Measurements from ENCODE around the gene ASPN.
"Not testable (repeated sequence)": the region's sequence is repeated elsewhere in the genome, so short reads cannot be mapped to it uniquely, and the experiment has no call there.

The ASPN gene

GRCh38 chr9:92414566-92414965 lies 67.7 kb downstream of the ASPN start:
- H3K9me2 ChIP-seq (ENCODE audit: low read depth, low read length), result no peaks in the 10 kb centered on the region
- TF ChIP-seq EZH2 (IDR thresholded peaks at IDR 0.05; ENCODE audit: borderline replicate concordance, low read length) (no peak), CTCF (IDR thresholded peaks at IDR 0.05; ENCODE audit: low read length) (no peak)
- no peaks in the 10 kb centered on the region for H3F3A ChIP-seq (ENCODE audit: insufficient read depth, low read length)
- no peak overlapping the region for H3K27ac ChIP-seq (ENCODE audit: low read depth, low read length, poor library complexity, severe bottlenecking)
- H3K79me2 ChIP-seq (ENCODE audit: insufficient read depth, low read length), result no peaks in the 10 kb centered on the region
- H3K9me3 ChIP-seq (ENCODE audit: low read length), result no peaks in the 10 kb centered on the region
- no peak overlapping the region for H3K4me2 ChIP-seq (ENCODE audit: low read length)
- peaks cover 4% of the 10 kb centered on the region; the same call in 1 of the 2 replicates for H3K36me3 ChIP-seq (ENCODE audit: insufficient read depth, low read length)
- peaks cover 8% of the 10 kb centered on the region for H3K4me1 ChIP-seq (ENCODE audit: insufficient read depth, low read length, severe bottlenecking)
- H3K4me3 ChIP-seq (ENCODE audit: low read depth, low read length, poor library complexity, severe bottlenecking), result no peak overlapping the region
- no peaks in the 10 kb centered on the region for H3K27me3 ChIP-seq (ENCODE audit: insufficient read depth, low read length)
- H3K9ac ChIP-seq (ENCODE audit: low read length), result no peak overlapping the region
- no peaks in the 10 kb centered on the region for H4K20me1 ChIP-seq (ENCODE audit: insufficient read depth, low read length)
- H2AFZ ChIP-seq (ENCODE audit: low read length), result no peak overlapping the region

- H3K27ac ChIP-seq (ENCODE audit: low read depth, low read length, poor library complexity, severe bottlenecking); H3F3A ChIP-seq (ENCODE audit: insufficient read depth, low read length); H3K79me2 ChIP-seq (ENCODE audit: insufficient read depth, low read length); H3K4me2 ChIP-seq (ENCODE audit: low read length); H3K9me2 ChIP-seq (ENCODE audit: low read depth, low read length); H3K9me3 ChIP-seq (ENCODE audit: low read length); H3K4me3 ChIP-seq (ENCODE audit: low read depth, low read length, poor library complexity, severe bottlenecking); H3K9ac ChIP-seq (ENCODE audit: low read length); H3K36me3 ChIP-seq (ENCODE audit: insufficient read depth, low read length); H4K20me1 ChIP-seq (ENCODE audit: insufficient read depth, low read length); H2AFZ ChIP-seq (ENCODE audit: low read length); H3K27me3 ChIP-seq (ENCODE audit: insufficient read depth, low read length): not testable (repeated sequence)
- H3K4me1 ChIP-seq (ENCODE audit: insufficient read depth, low read length, severe bottlenecking), result peaks cover 18% of the 10 kb centered on the region
These were observed 71.1 kb downstream of the ASPN start for GRCh38 chr9:92411157-92411556.

- Histone ChIP-seq H3K4me1 (ENCODE audit: insufficient read depth, low read length, severe bottlenecking) (peaks cover 28% of the 10 kb centered on the region), H3K9me3 (ENCODE audit: low read length) (no peaks in the 10 kb centered on the region), H3K27ac (ENCODE audit: low read depth, low read length, poor library complexity, severe bottlenecking) (no peak overlapping the region), H3K4me2 (ENCODE audit: low read length) (no peak overlapping the region), H3K9me2 (ENCODE audit: low read depth, low read length) (no peaks in the 10 kb centered on the region), H4K20me1 (ENCODE audit: insufficient read depth, low read length) (no peaks in the 10 kb centered on the region), H3K79me2 (ENCODE audit: insufficient read depth, low read length) (no peaks in the 10 kb centered on the region), H3K27me3 (ENCODE audit: insufficient read depth, low read length) (no peaks in the 10 kb centered on the region), H3K9ac (ENCODE audit: low read length) (no peak overlapping the region), H3F3A (ENCODE audit: insufficient read depth, low read length) (no peaks in the 10 kb centered on the region), H3K36me3 (ENCODE audit: insufficient read depth, low read length) (peaks cover 4% of the 10 kb centered on the region; the same call in 1 of the 2 replicates), H3K4me3 (ENCODE audit: low read depth, low read length, poor library complexity, severe bottlenecking) (no peak overlapping the region), H2AFZ (ENCODE audit: low read length) (no peak overlapping the region)
- no peak for TF ChIP-seq EZH2 (IDR thresholded peaks at IDR 0.05; ENCODE audit: borderline replicate concordance, low read length)
- no peak for TF ChIP-seq CTCF (IDR thresholded peaks at IDR 0.05; ENCODE audit: low read length)
These were observed 73.4 kb downstream of the ASPN start for GRCh38 chr9:92408747-92409478.

GRCh38 chr9:92407818-92408217 lies 74.5 kb downstream of the ASPN start:
- H3K9me3 ChIP-seq (ENCODE audit: low read length), result no peaks in the 10 kb centered on the region
- no peaks in the 10 kb centered on the region for H3K9me2 ChIP-seq (ENCODE audit: low read depth, low read length)
- peaks cover 28% of the 10 kb centered on the region for H3K4me1 ChIP-seq (ENCODE audit: insufficient read depth, low read length, severe bottlenecking)
- H3K4me3 ChIP-seq (ENCODE audit: low read depth, low read length, poor library complexity, severe bottlenecking), result no peak overlapping the region
- H3K9ac ChIP-seq (ENCODE audit: low read length), result no peak overlapping the region
- H3K36me3 ChIP-seq (ENCODE audit: insufficient read depth, low read length), result peaks cover 4% of the 10 kb centered on the region; the same call in 1 of the 2 replicates
- H3K79me2 ChIP-seq (ENCODE audit: insufficient read depth, low read length), result no peaks in the 10 kb centered on the region
- H3F3A ChIP-seq (ENCODE audit: insufficient read depth, low read length), result no peaks in the 10 kb centered on the region
- H3K27ac ChIP-seq (ENCODE audit: low read depth, low read length, poor library complexity, severe bottlenecking), result no peak overlapping the region
- TF ChIP-seq EZH2 (IDR thresholded peaks at IDR 0.05; ENCODE audit: borderline replicate concordance, low read length), result no peak
- no peak for TF ChIP-seq CTCF (IDR thresholded peaks at IDR 0.05; ENCODE audit: low read length)
- H3K27me3 ChIP-seq (ENCODE audit: insufficient read depth, low read length), result no peaks in the 10 kb centered on the region
- no peak overlapping the region for H2AFZ ChIP-seq (ENCODE audit: low read length)
- no peaks in the 10 kb centered on the region for H4K20me1 ChIP-seq (ENCODE audit: insufficient read depth, low read length)
- no peak overlapping the region for H3K4me2 ChIP-seq (ENCODE audit: low read length)

Measured in OCI-LY1 (cell line).